ENCODE data around the gene ITGA5.
A peak's percentile ranks its signal among the peaks of the same experiment; 100 is the strongest.

The ITGA5 gene

DNA sequence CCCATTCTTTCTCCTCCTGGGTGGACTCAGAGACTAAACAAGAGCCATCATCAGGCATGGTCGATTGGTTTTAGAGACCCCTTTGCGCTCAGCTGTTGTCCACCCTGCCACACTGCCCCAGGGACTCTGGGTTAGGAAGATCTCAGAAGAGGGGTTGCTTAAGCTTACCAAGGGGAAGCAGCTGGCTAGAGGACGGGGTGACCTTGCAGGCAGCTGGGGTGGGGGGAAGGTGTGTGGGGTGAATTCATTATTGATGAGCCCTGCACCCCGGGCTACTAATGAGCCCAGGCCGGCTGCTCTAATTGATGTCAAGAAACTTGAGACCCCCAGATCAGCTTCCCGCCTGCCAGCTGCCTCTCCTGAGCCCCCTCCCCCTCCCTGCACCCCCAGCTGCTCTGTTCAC is 25.9 kb downstream of the ITGA5 start:
- TF ChIP-seq PAX5 (IDR thresholded peaks at IDR 0.05; ENCODE audit: insufficient read depth, low read length, severe bottlenecking), result no peak
- no peak for TF ChIP-seq SPI1 (IDR thresholded peaks at IDR 0.05; ENCODE audit: low read depth, low read length)
- no peak for TF ChIP-seq POLR2A (IDR thresholded peaks at IDR 0.05; ENCODE audit: low read depth, low read length)
- no peak for TF ChIP-seq POLR2AphosphoS5 (IDR thresholded peaks at IDR 0.05; ENCODE audit: low read depth, low read length)
- no peak for TF ChIP-seq POU2F2 (IDR thresholded peaks at IDR 0.05; ENCODE audit: low read depth, low read length)
- TF ChIP-seq TAF1 (IDR thresholded peaks at IDR 0.05; ENCODE audit: low read depth, low read length), result no peak
- DNase-seq (ENCODE audit: insufficient read length, low spot score) (no peak), FAIRE-seq (no peak)

DNA sequence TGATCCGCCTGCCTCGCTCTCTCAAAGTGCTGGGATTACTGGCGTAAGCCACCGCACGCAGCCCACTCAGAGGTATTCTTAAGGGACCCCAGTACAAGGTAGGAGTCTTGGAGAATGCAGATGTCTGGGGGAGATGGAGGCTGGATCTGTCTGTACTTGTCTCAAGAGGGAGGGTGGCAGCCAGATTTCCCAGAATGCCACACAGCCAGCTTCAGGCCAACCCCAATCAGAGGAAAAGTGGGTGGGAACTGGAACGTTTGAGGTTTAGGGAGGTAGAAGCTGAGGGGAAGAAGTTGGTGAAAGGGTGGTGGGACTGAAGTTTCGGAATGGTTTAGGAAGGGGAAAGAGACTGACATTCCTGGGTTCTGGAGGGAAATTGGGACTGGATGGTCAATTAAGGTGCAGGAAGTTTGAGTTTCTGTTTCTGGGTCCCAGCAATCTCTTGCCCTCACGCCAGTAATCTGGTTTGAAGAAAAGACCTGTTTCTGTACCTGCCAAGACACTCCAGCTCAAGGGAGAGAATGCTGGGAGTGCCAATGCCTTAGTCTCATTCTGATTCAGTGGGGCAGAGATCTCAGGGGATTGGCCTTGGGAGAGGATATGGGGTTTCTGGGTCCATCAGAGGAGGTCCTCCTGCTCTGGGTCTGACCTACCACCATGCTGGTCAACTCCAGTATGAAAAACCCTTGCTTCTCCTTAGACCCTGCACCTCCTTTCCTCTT is 26.4 kb downstream of the ITGA5 start:
- TF ChIP-seq POU2F2 (IDR thresholded peaks at IDR 0.05; ENCODE audit: low read depth, low read length) (no peak), PAX5 (IDR thresholded peaks at IDR 0.05; ENCODE audit: insufficient read depth, low read length, severe bottlenecking) (no peak), TAF1 (IDR thresholded peaks at IDR 0.05; ENCODE audit: low read depth, low read length) (no peak), SPI1 (IDR thresholded peaks at IDR 0.05; ENCODE audit: low read depth, low read length) (no peak), POLR2A (IDR thresholded peaks at IDR 0.05; ENCODE audit: low read depth, low read length) (no peak), POLR2AphosphoS5 (IDR thresholded peaks at IDR 0.05; ENCODE audit: low read depth, low read length) (no peak)
- DNase-seq (ENCODE audit: insufficient read length, low spot score) (no peak), FAIRE-seq (no peak)

DNA sequence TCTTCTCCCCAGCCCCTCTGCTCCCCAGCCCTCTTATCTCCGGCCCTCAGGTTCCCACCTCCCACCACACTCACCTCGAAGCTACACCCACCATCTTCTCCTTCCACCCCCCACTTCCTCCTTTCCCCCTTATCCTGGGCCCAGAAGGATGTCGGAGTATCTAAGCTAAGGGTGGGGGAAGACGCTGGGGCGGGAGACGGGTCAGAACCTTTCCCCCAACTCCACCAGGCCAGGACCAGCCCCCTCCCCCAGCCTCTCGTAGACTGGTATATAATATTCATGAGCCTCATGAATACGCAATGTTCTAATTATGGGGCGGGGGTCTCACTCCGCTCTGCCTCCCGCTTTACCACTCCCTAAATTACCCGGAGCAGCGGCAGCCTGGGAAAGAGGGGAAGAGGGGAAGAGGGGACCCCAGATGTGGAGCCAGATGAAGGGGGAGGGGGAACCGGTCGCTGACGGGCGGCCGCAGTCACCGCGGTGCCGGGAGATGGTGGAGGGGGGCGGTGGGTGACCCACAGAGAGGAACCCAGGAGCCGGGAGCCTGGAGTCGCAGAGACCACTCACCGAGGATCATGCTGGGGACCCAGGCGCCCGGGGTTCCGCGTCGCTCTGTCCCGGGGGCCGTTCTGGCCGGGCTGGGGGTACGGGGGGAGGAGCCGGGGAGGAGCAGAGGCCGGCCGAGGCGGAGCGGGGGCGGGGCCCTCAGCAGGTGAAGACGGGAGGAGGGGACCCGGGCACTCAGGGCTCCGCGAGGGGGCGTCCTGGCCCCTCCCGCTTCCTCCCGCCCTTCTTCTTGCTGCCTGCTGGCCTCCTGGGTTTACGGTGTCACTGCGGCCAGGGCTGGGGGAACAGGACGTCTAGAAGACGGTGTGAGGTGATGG is 28.2 kb downstream of the ITGA5 start:
- no peak for FAIRE-seq
- no peak for TF ChIP-seq POLR2A (IDR thresholded peaks at IDR 0.05; ENCODE audit: low read depth, low read length)
- peak; percentile 14; the same call in 1 of the 2 replicates for TF ChIP-seq SPI1 (IDR thresholded peaks at IDR 0.05; ENCODE audit: low read depth, low read length)
- no peak for TF ChIP-seq TAF1 (IDR thresholded peaks at IDR 0.05; ENCODE audit: low read depth, low read length)
- no peak for TF ChIP-seq PAX5 (IDR thresholded peaks at IDR 0.05; ENCODE audit: insufficient read depth, low read length, severe bottlenecking)
- DNase-seq (ENCODE audit: insufficient read length, low spot score), result peak; percentile 88

GRCh38 chr12:54390176-54390667 is 28.8 kb downstream of the ITGA5 start:
- DNase-seq (ENCODE audit: insufficient read length, low spot score) (no peak), FAIRE-seq (no peak)
- TF ChIP-seq POLR2A (IDR thresholded peaks at IDR 0.05; ENCODE audit: low read depth, low read length) (no peak), PAX5 (IDR thresholded peaks at IDR 0.05; ENCODE audit: insufficient read depth, low read length, severe bottlenecking) (no peak), TAF1 (IDR thresholded peaks at IDR 0.05; ENCODE audit: low read depth, low read length) (no peak), SPI1 (IDR thresholded peaks at IDR 0.05; ENCODE audit: low read depth, low read length) (no peak), POU2F2 (IDR thresholded peaks at IDR 0.05; ENCODE audit: low read depth, low read length) (no peak), POLR2AphosphoS5 (IDR thresholded peaks at IDR 0.05; ENCODE audit: low read depth, low read length) (no peak)

- DNase-seq (ENCODE audit: insufficient read length, low spot score), result no peak
- TF ChIP-seq SPI1 (IDR thresholded peaks at IDR 0.05; ENCODE audit: low read depth, low read length), result no peak
- FAIRE-seq, result no peak
Measured at GRCh38 chr12:54389607-54390175, 29.4 kb downstream of the ITGA5 start.

GRCh38 chr12:54389134-54389508 is 29.9 kb downstream of the ITGA5 start:
- DNase-seq (ENCODE audit: insufficient read length, low spot score), result no peak
- FAIRE-seq, result no peak
- TF ChIP-seq POLR2AphosphoS5 (IDR thresholded peaks at IDR 0.05; ENCODE audit: low read depth, low read length) (no peak), POU2F2 (IDR thresholded peaks at IDR 0.05; ENCODE audit: low read depth, low read length) (no peak), PAX5 (IDR thresholded peaks at IDR 0.05; ENCODE audit: insufficient read depth, low read length, severe bottlenecking) (no peak), TAF1 (IDR thresholded peaks at IDR 0.05; ENCODE audit: low read depth, low read length) (no peak), SPI1 (IDR thresholded peaks at IDR 0.05; ENCODE audit: low read depth, low read length) (no peak), POLR2A (IDR thresholded peaks at IDR 0.05; ENCODE audit: low read depth, low read length) (no peak)

- DNase-seq (ENCODE audit: insufficient read length, low spot score) (no peak), FAIRE-seq (no peak)
- TF ChIP-seq POU2F2 (IDR thresholded peaks at IDR 0.05; ENCODE audit: low read depth, low read length) (no peak), POLR2A (IDR thresholded peaks at IDR 0.05; ENCODE audit: low read depth, low read length) (no peak), POLR2AphosphoS5 (IDR thresholded peaks at IDR 0.05; ENCODE audit: low read depth, low read length) (no peak), TAF1 (IDR thresholded peaks at IDR 0.05; ENCODE audit: low read depth, low read length) (no peak), PAX5 (IDR thresholded peaks at IDR 0.05; ENCODE audit: insufficient read depth, low read length, severe bottlenecking) (no peak), SPI1 (IDR thresholded peaks at IDR 0.05; ENCODE audit: low read depth, low read length) (no peak)
Measured at GRCh38 chr12:54388237-54389133, 30.6 kb downstream of the ITGA5 start.

DNA sequence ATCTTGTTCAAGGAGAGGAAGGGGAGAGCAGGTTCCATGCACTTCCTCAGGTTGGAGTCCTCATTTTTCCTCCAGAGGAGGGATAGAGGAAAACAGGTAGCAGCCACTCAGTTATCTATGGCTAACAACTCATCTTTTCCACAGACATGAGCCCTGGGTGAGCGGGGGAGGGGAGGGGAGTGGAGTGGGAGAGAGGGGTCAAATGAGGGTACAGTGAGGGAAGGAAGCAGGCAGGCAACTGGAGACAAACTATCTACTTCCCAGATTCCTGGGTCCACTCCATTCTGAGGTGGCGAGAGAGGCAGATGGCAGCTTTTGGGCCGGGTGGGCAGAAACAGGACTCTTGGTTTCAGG is 32.0 kb downstream of the ITGA5 start:
- DNase-seq (ENCODE audit: insufficient read length, low spot score) (no peak), FAIRE-seq (no peak)

More for the DNA sequence above, 32.0 kb downstream of the ITGA5 start:
- TF ChIP-seq PAX5 (IDR thresholded peaks at IDR 0.05; ENCODE audit: insufficient read depth, low read length, severe bottlenecking) (no peak), TAF1 (IDR thresholded peaks at IDR 0.05; ENCODE audit: low read depth, low read length) (no peak), POLR2AphosphoS5 (IDR thresholded peaks at IDR 0.05; ENCODE audit: low read depth, low read length) (no peak), POLR2A (IDR thresholded peaks at IDR 0.05; ENCODE audit: low read depth, low read length) (no peak), POU2F2 (IDR thresholded peaks at IDR 0.05; ENCODE audit: low read depth, low read length) (no peak), SPI1 (IDR thresholded peaks at IDR 0.05; ENCODE audit: low read depth, low read length) (no peak)

Data from GM12891 (cell line).